ENCODE data around the gene AHRR.

GRCh38 chr5:371811-372555 is 50.5 kb downstream of the AHRR start:
- TF ChIP-seq CTCF (conservative IDR thresholded peaks at IDR 0.05; ENCODE audit: low read depth, low read length) (no peak), EZH2phosphoT487 (IDR thresholded peaks at IDR 0.05; ENCODE audit: borderline replicate concordance, low read length) (no peak)
